Measurements from ENCODE around the gene KRT222.

KRT222 gene

DNA sequence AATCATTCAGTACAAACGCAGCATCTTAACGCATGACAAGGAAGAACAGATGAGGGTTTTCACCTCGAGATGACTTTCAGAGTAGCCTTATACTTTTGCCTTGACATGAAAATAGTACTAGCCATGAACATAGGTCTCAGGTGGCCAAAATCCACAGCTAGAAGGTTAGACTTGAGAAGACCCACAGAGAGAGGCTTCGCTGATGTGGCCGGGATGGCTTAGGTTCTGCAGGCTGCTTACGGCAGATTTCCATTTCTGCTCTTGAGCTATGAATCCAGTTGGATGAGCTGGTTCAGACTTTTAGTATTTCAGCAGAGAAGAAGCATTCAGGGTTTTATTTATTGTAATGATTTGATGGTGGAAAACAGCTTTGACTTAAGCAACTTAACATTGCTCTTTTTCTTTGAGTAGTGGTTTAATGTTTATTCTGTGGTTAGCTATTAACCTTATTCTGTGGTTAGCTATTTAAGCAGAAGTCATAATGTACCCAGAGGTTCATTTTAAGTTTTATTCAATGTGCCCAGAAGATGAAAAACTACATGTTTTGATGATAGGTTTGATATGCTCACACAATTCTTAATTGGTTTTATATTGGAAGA lies 31.0 kb upstream of the KRT222 start:
- Histone ChIP-seq H3K4me1 (ENCODE audit: control insufficient read depth in 2 of 2, insufficient read depth in 2 of 2, low read length in 2 of 2) (peaks cover 2 to 3% of the 10 kb centered on the region in 2 donors), H3K9me3 (ENCODE audit: control insufficient read depth in 2 of 2, low read length in 2 of 2) (no peaks in the 10 kb centered on the region), H3K27me3 (ENCODE audit: control insufficient read depth in 2 of 2, insufficient read depth in 2 of 2, low read length in 2 of 2) (peaks cover 0 to 7% of the 10 kb centered on the region in 2 donors), H3K36me3 (ENCODE audit: control insufficient read depth in 2 of 2, insufficient read depth in 2 of 2, low read length in 2 of 2) (no peaks in the 10 kb centered on the region), H3K9ac (ENCODE audit: low read depth in 1 of 2, low read length in 2 of 2) (no peak overlapping the region), H3K27ac (ENCODE audit: low read depth in 2 of 2, low read length in 2 of 2) (no peak overlapping the region), H3K4me3 (ENCODE audit: low read length in 2 of 2) (no peak overlapping the region)

DNA sequence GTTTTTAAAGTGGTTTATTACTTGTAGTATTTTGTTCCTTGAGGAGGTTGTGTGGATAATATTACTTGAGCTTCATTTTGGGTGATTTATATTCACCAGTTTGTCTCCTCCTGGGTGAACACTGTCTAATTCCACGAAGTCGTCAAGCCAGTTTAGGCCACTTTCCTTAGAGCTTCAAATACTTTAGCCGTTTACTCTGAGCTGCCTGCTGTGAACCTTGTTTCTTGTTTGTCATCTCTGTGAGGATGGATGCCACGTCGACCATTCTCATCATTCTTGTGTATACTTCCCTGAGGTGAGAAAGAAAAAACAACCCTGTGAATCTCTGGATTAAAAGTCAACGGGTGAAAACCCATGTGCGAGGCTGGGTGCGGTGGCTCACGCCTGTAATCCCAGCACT lies 29.6 kb upstream of the KRT222 start:
- Histone ChIP-seq H3K9me3 (ENCODE audit: control insufficient read depth in 2 of 2, low read length in 2 of 2) (no peaks in the 10 kb centered on the region), H3K27ac (ENCODE audit: low read depth in 2 of 2, low read length in 2 of 2) (no peak overlapping the region), H3K4me1 (ENCODE audit: control insufficient read depth in 2 of 2, insufficient read depth in 2 of 2, low read length in 2 of 2) (peaks cover 2 to 3% of the 10 kb centered on the region in 2 donors), H3K27me3 (ENCODE audit: control insufficient read depth in 2 of 2, insufficient read depth in 2 of 2, low read length in 2 of 2) (peaks cover 0 to 5% of the 10 kb centered on the region in 2 donors), H3K4me3 (ENCODE audit: low read length in 2 of 2) (no peak overlapping the region), H3K9ac (ENCODE audit: low read depth in 1 of 2, low read length in 2 of 2) (no peak overlapping the region), H3K36me3 (ENCODE audit: control insufficient read depth in 2 of 2, insufficient read depth in 2 of 2, low read length in 2 of 2) (no peaks in the 10 kb centered on the region)

DNA sequence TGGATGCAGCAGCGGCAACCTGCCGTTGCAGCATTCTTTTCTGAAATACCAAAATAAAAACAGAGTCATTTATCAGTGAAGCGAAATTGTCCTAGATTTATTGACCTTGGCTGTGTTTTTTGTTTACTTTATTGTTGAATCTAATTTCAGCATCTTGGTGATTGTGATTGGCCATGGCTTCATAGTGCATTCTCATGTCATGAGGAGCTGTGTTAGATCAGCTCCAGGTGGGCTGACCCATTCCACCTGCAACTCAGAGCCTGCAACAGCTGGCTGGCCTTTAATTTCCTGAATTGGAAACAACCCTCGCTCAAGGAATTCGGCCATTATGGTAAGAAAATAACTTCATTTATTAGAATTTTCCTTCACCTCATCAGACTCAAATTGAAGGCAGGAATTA lies 22.1 kb upstream of the KRT222 start:
- Histone ChIP-seq H3K36me3 (ENCODE audit: control insufficient read depth in 2 of 2, insufficient read depth in 2 of 2, low read length in 2 of 2) (no peaks in the 10 kb centered on the region), H3K4me1 (ENCODE audit: control insufficient read depth in 2 of 2, insufficient read depth in 2 of 2, low read length in 2 of 2) (no peaks in the 10 kb centered on the region), H3K4me3 (ENCODE audit: low read length in 2 of 2) (no peak overlapping the region), H3K9me3 (ENCODE audit: control insufficient read depth in 2 of 2, low read length in 2 of 2) (no peaks in the 10 kb centered on the region), H3K9ac (ENCODE audit: low read depth in 1 of 2, low read length in 2 of 2) (no peak overlapping the region), H3K27ac (ENCODE audit: low read depth in 2 of 2, low read length in 2 of 2) (no peak overlapping the region), H3K27me3 (ENCODE audit: control insufficient read depth in 2 of 2, insufficient read depth in 2 of 2, low read length in 2 of 2) (no peaks in the 10 kb centered on the region)

DNA sequence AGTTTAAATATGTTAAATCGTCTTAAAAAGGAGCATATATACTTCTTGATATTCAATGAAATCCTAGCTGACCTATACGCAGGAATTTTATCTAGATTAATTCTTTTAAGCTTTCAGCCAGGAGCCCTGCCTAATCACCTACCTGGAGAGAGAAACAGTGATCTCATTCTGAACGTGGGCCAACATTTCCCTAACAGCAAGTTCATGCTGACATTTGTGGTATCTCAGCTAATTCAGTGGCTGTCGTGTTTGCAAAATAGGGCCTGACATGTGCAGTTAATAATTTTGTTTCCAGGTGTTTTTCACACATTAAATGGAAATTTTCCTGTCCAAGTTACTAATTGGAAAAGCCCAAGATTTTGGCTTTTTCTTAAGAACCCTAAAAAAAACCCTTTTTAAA lies 21.2 kb upstream of the KRT222 start:
- H3K9me3 ChIP-seq (ENCODE audit: control insufficient read depth in 2 of 2, low read length in 2 of 2), result no peaks in the 10 kb centered on the region
- no peak overlapping the region for H3K9ac ChIP-seq (ENCODE audit: low read depth in 1 of 2, low read length in 2 of 2)
- H3K4me3 ChIP-seq (ENCODE audit: low read length in 2 of 2), result no peak overlapping the region
- H3K27ac ChIP-seq (ENCODE audit: low read depth in 2 of 2, low read length in 2 of 2), result no peak overlapping the region
- H3K27me3 ChIP-seq (ENCODE audit: control insufficient read depth in 2 of 2, insufficient read depth in 2 of 2, low read length in 2 of 2), result no peaks in the 10 kb centered on the region
- no peaks in the 10 kb centered on the region for H3K4me1 ChIP-seq (ENCODE audit: control insufficient read depth in 2 of 2, insufficient read depth in 2 of 2, low read length in 2 of 2)
- no peaks in the 10 kb centered on the region for H3K36me3 ChIP-seq (ENCODE audit: control insufficient read depth in 2 of 2, insufficient read depth in 2 of 2, low read length in 2 of 2)

DNA sequence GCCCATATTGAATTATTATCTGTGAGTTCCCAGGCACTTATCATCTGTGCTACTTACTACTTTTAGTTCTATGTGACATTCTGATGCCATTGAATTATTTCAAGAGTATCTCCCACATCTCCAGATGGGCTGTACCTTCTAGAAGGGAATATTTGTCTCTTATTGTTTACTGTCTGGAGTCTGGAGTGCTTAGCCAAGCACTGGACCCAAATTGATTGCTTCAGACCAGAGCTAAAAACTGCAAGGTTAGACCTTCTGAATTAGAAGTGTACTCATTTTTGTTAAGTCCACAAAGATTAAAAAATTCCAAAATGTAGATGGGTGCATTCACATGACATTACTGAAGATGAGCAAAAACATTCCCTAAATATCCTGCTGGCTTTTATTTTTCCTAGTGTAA lies 16.0 kb upstream of the KRT222 start:
- Histone ChIP-seq H3K36me3 (ENCODE audit: control insufficient read depth in 2 of 2, insufficient read depth in 2 of 2, low read length in 2 of 2) (no peaks in the 10 kb centered on the region), H3K9ac (ENCODE audit: low read depth in 1 of 2, low read length in 2 of 2) (no peak overlapping the region), H3K27ac (ENCODE audit: low read depth in 2 of 2, low read length in 2 of 2) (no peak overlapping the region), H3K4me1 (ENCODE audit: control insufficient read depth in 2 of 2, insufficient read depth in 2 of 2, low read length in 2 of 2) (no peaks in the 10 kb centered on the region), H3K4me3 (ENCODE audit: low read length in 2 of 2) (no peak overlapping the region), H3K27me3 (ENCODE audit: control insufficient read depth in 2 of 2, insufficient read depth in 2 of 2, low read length in 2 of 2) (peaks cover 8 to 11% of the 10 kb centered on the region in 2 donors), H3K9me3 (ENCODE audit: control insufficient read depth in 2 of 2, low read length in 2 of 2) (no peaks in the 10 kb centered on the region)

DNA sequence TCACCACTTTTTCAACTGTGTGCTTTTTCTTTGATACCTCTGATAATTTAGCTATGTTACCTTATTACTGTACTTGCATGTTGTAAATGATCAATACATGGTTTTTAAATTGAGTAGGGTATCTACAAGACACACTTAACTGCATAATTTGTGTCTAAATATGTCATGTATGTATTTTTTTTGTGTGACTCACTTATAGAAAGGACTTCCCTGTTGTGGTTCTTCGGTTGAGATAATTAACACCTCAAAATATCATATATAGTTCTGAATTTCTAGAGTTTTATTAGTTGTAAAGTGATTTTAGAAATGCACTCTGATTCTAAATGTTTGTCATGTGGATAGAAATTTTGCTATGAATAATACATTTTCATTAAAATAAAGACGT lies 14.5 kb upstream of the KRT222 start:
- H3K4me1 ChIP-seq (ENCODE audit: control insufficient read depth in 2 of 2, insufficient read depth in 2 of 2, low read length in 2 of 2), result no peaks in the 10 kb centered on the region
- H3K9ac ChIP-seq (ENCODE audit: low read depth in 1 of 2, low read length in 2 of 2), result no peak overlapping the region
- no peak overlapping the region for H3K4me3 ChIP-seq (ENCODE audit: low read length in 2 of 2)
- no peaks in the 10 kb centered on the region for H3K9me3 ChIP-seq (ENCODE audit: control insufficient read depth in 2 of 2, low read length in 2 of 2)
- no peaks in the 10 kb centered on the region for H3K36me3 ChIP-seq (ENCODE audit: control insufficient read depth in 2 of 2, insufficient read depth in 2 of 2, low read length in 2 of 2)
- H3K27me3 ChIP-seq (ENCODE audit: control insufficient read depth in 2 of 2, insufficient read depth in 2 of 2, low read length in 2 of 2), result peaks cover 12 to 13% of the 10 kb centered on the region in 2 donors
- no peak overlapping the region for H3K27ac ChIP-seq (ENCODE audit: low read depth in 2 of 2, low read length in 2 of 2)

DNA sequence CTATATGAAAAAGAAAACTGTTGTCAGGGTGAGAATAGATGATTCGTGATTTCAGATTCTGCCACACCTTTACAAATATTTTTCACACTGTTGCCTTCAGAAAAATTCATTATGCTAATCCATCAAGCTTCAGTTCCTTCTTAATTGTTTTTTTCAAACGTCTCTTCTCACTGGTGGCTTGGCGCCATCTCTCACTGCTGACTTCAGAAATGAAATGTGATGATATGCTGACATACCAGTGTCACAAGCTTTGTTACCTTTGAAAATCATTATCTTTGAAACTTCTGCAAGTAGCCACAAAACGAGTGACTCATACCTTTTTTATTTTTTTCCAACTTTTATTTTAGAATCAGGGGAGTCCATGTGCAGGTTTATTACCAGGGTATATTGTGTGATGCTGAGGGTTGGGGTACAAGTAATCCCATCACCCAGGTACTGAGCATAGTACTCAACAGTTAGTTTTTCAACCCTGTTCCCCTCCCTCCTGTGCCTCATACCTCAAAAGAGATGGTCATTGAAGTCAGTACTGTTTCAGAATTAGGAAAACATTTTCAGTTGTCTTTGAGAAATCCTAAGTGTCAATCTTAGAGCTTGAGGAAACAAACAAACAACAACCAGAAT lies 14.0 kb upstream of the KRT222 start:
- Histone ChIP-seq H3K27me3 (ENCODE audit: control insufficient read depth in 2 of 2, insufficient read depth in 2 of 2, low read length in 2 of 2) (peaks cover 12 to 17% of the 10 kb centered on the region in 2 donors), H3K9ac (ENCODE audit: low read depth in 1 of 2, low read length in 2 of 2) (no peak overlapping the region), H3K9me3 (ENCODE audit: control insufficient read depth in 2 of 2, low read length in 2 of 2) (no peaks in the 10 kb centered on the region), H3K4me1 (ENCODE audit: control insufficient read depth in 2 of 2, insufficient read depth in 2 of 2, low read length in 2 of 2) (no peaks in the 10 kb centered on the region), H3K27ac (ENCODE audit: low read depth in 2 of 2, low read length in 2 of 2) (no peak overlapping the region), H3K4me3 (ENCODE audit: low read length in 2 of 2) (no peak overlapping the region), H3K36me3 (ENCODE audit: control insufficient read depth in 2 of 2, insufficient read depth in 2 of 2, low read length in 2 of 2) (no peaks in the 10 kb centered on the region)

DNA sequence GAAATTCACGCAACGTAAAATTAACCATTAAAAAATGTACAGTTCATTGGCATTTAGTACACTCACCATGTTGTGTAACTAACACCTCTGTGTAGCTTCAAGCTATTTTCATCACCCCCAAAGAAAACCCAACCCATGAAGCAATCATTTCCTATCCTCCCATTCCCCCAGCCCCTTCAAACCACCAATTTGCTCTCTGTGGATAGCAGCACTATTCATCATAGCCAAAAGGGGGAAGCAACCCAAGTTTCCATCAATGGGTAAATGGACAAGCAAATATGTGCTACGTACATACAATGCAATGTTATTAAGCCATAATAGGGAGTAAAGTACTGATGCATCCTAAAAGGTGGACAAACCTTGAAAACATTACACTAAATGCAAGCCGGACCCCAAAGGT lies 10.9 kb upstream of the KRT222 start:
- H3K9me3 ChIP-seq (ENCODE audit: control insufficient read depth in 2 of 2, low read length in 2 of 2), result no peaks in the 10 kb centered on the region
- no peak overlapping the region for H3K9ac ChIP-seq (ENCODE audit: low read depth in 1 of 2, low read length in 2 of 2)
- H3K27ac ChIP-seq (ENCODE audit: low read depth in 2 of 2, low read length in 2 of 2), result no peak overlapping the region
- H3K36me3 ChIP-seq (ENCODE audit: control insufficient read depth in 2 of 2, insufficient read depth in 2 of 2, low read length in 2 of 2), result no peaks in the 10 kb centered on the region
- H3K27me3 ChIP-seq (ENCODE audit: control insufficient read depth in 2 of 2, insufficient read depth in 2 of 2, low read length in 2 of 2), result peaks cover 10 to 18% of the 10 kb centered on the region in 2 donors
- H3K4me1 ChIP-seq (ENCODE audit: control insufficient read depth in 2 of 2, insufficient read depth in 2 of 2, low read length in 2 of 2), result no peaks in the 10 kb centered on the region
- no peak overlapping the region for H3K4me3 ChIP-seq (ENCODE audit: low read length in 2 of 2)

DNA sequence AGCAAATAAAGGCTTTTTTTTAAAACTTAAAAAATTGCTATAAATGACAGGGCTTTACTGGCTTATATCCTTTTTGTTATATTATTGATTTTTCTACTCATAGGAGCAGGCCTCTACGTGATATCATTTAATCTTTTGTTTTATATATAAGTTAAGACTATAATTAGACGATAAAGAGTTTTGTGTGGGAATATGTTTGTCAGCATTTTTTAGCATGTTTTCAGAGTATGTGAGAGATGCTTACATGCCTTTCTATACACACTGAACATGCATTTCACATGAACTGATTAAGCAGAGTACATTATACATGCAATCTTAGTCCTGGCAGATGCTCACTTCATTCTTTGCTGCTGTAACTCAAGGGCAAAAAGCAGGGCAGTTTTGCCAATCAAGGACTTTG lies 7.7 kb upstream of the KRT222 start:
- Histone ChIP-seq H3K9ac (ENCODE audit: low read depth in 1 of 2, low read length in 2 of 2) (no peak overlapping the region), H3K27ac (ENCODE audit: low read depth in 2 of 2, low read length in 2 of 2) (no peak overlapping the region), H3K9me3 (ENCODE audit: control insufficient read depth in 2 of 2, low read length in 2 of 2) (no peaks in the 10 kb centered on the region), H3K27me3 (ENCODE audit: control insufficient read depth in 2 of 2, insufficient read depth in 2 of 2, low read length in 2 of 2) (peaks cover 10 to 13% of the 10 kb centered on the region in 2 donors), H3K36me3 (ENCODE audit: control insufficient read depth in 2 of 2, insufficient read depth in 2 of 2, low read length in 2 of 2) (no peaks in the 10 kb centered on the region), H3K4me1 (ENCODE audit: control insufficient read depth in 2 of 2, insufficient read depth in 2 of 2, low read length in 2 of 2) (no peaks in the 10 kb centered on the region), H3K4me3 (ENCODE audit: low read length in 2 of 2) (no peak overlapping the region)

DNA sequence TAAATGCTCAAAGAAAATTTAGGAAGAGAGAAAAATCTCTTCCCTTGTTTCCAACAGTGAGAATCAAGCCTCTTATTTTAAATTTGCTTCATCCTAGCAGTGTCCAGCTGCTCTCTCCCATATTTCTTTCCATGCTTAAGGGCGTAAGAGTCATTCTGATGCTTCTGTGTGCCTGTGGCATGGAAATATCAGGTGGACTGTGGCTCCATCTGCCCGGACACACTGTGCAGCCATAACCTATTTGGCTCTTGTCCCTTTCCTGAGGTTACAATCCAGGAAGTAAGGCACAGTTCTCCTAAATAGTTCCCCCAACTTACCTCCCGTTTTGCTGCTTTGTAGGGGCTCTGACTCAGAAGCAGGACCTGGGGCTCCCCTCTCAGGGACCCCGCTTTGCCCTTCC lies 6.3 kb upstream of the KRT222 start:
- Histone ChIP-seq H3K27me3 (ENCODE audit: control insufficient read depth in 2 of 2, insufficient read depth in 2 of 2, low read length in 2 of 2) (peaks cover 5 to 7% of the 10 kb centered on the region in 2 donors), H3K36me3 (ENCODE audit: control insufficient read depth in 2 of 2, insufficient read depth in 2 of 2, low read length in 2 of 2) (no peaks in the 10 kb centered on the region), H3K27ac (ENCODE audit: low read depth in 2 of 2, low read length in 2 of 2) (no peak overlapping the region), H3K9me3 (ENCODE audit: control insufficient read depth in 2 of 2, low read length in 2 of 2) (no peaks in the 10 kb centered on the region), H3K4me1 (ENCODE audit: control insufficient read depth in 2 of 2, insufficient read depth in 2 of 2, low read length in 2 of 2) (no peaks in the 10 kb centered on the region), H3K4me3 (ENCODE audit: low read length in 2 of 2) (no peak overlapping the region), H3K9ac (ENCODE audit: low read depth in 1 of 2, low read length in 2 of 2) (no peak overlapping the region)
